Measurements from ENCODE around the gene EIF2A. TPM values are rescaled to one million over a fixed set of nuclear protein-coding genes. Genes with fewer than 3 reads are reported as not detected.

EIF2A gene
- total and polyA plus RNA-seq, 9 of the 15 experiments (the other 6 are each of a cell fraction or from before 2014, with no cell fraction given) = 106 to 192 (median 168) TPM

- TF ChIP-seq, protein P1, sequence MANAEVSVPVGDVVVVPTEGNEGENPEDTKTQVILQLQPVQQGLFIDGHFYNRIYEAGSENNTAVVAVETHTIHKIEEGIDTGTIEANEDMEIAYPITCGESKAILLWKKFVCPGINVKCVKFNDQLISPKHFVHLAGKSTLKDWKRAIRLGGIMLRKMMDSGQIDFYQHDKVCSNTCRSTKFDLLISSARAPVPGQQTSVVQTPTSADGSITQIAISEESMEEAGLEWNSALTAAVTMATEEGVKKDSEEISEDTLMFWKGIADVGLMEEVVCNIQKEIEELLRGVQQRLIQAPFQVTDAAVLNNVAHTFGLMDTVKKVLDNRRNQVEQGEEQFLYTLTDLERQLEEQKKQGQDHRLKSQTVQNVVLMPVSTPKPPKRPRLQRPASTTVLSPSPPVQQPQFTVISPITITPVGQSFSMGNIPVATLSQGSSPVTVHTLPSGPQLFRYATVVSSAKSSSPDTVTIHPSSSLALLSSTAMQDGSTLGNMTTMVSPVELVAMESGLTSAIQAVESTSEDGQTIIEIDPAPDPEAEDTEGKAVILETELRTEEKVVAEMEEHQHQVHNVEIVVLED (CRISPR knock-in tag; IDR thresholded peaks at IDR 0.05) = 0 out of 2 replicates have a peak, but pooled peaks have one; percentile 8
- TF ChIP-seq MLLT1 (IDR thresholded peaks at IDR 0.05) = peak; percentile 11 to 78; a peak in 3 of 4 replicates
- no peak for TF ChIP-seq ILF3 (IDR thresholded peaks at IDR 0.05; ENCODE audit: borderline replicate concordance)
- 0 out of 2 replicates have a peak, but pooled peaks have one; percentile 23 for TF ChIP-seq LEF1 (IDR thresholded peaks at IDR 0.05)
- 0 out of 2 replicates have a peak, but pooled peaks have one; percentile 47 for TF ChIP-seq FOXP4 (CRISPR knock-in tag; IDR thresholded peaks at IDR 0.05; ENCODE audit: borderline replicate concordance)
- TF ChIP-seq ZNF785 (CRISPR knock-in tag; IDR thresholded peaks at IDR 0.05) = no peak
- TF ChIP-seq SIN3A (IDR thresholded peaks at IDR 0.05; ENCODE audit: borderline replicate concordance in 2 of 2, control insufficient read depth in 1 of 2, low read depth in 2 of 2, low read length in 2 of 2) = peak in 1 of 2 experiments; percentile 73; a peak in 2 of 4 replicates
- no peak; the same call in 1 of the 2 replicates for TF ChIP-seq ZNF592 (IDR thresholded peaks at IDR 0.05)
- no peak for TF ChIP-seq HMG20B (CRISPR knock-in tag; IDR thresholded peaks at IDR 0.05)
- 0 out of 2 replicates have a peak, but pooled peaks have one; percentile 42 for TF ChIP-seq TRIM25 (IDR thresholded peaks at IDR 0.05; ENCODE audit: borderline replicate concordance)
- peak; percentile 97 for TF ChIP-seq SUPT5H (IDR thresholded peaks at IDR 0.05)
- peak; percentile 11 for TF ChIP-seq CHCHD3 (CRISPR knock-in tag; IDR thresholded peaks at IDR 0.05)
- 0 out of 2 replicates have a peak, but pooled peaks have one; percentile 51 for TF ChIP-seq CGGBP1 (CRISPR knock-in tag; IDR thresholded peaks at IDR 0.05)
- peak; percentile 82 for TF ChIP-seq PML (IDR thresholded peaks at IDR 0.05; ENCODE audit: low read length)
- TF ChIP-seq ZNF274 (IDR thresholded peaks at IDR 0.05; ENCODE audit: borderline replicate concordance, low read depth, low read length) = no peak
Measured at GRCh38 chr3:150602426-150603152, 56.0 kb downstream of the EIF2A start (continued).
